ENCODE data around the gene ADH1C.

DNA sequence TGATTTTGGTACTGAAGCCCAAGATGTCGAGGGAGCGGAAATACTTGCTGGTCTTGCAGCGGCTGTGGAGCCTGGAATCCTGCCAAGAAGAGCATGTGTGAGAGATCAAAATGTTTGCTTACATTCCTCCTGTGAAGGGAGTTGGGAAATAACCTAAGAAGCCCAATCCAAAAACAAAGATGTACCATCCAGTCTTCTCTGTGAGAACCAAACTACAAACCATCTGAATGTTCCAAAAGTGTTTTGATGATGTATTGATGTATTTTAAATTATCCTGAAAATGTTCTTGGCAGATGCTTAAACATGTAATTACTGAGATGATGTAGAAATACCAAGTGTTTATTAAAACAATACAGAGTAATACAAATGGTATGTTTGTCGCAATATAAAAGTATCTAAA lies 51.6 kb downstream of the ADH1C start:
- TF ChIP-seq, protein P1, sequence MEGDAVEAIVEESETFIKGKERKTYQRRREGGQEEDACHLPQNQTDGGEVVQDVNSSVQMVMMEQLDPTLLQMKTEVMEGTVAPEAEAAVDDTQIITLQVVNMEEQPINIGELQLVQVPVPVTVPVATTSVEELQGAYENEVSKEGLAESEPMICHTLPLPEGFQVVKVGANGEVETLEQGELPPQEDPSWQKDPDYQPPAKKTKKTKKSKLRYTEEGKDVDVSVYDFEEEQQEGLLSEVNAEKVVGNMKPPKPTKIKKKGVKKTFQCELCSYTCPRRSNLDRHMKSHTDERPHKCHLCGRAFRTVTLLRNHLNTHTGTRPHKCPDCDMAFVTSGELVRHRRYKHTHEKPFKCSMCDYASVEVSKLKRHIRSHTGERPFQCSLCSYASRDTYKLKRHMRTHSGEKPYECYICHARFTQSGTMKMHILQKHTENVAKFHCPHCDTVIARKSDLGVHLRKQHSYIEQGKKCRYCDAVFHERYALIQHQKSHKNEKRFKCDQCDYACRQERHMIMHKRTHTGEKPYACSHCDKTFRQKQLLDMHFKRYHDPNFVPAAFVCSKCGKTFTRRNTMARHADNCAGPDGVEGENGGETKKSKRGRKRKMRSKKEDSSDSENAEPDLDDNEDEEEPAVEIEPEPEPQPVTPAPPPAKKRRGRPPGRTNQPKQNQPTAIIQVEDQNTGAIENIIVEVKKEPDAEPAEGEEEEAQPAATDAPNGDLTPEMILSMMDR (conservative IDR thresholded peaks at IDR 0.05 in 1 of 2, IDR thresholded peaks at IDR 0.05 in 1 of 2; ENCODE audit: extremely low read depth in 1 of 2, insufficient read depth in 1 of 2, low read depth in 1 of 2, low read length in 2 of 2), result no peak
- no peak for TF ChIP-seq EZH2 (IDR thresholded peaks at IDR 0.05; ENCODE audit: borderline replicate concordance, low read length)

Data from mammary epithelial cell (primary cell).